Measurements from ENCODE around the gene ELP5.
"Not testable (repeated sequence)": the region's sequence is repeated elsewhere in the genome, so short reads cannot be mapped to it uniquely, and the experiment has no call there.

The ELP5 gene

GRCh38 chr17:7236808-7237207 lies 15.2 kb upstream of the ELP5 start:
- no peak for DNase-seq (ENCODE audit: low spot score)

DNA sequence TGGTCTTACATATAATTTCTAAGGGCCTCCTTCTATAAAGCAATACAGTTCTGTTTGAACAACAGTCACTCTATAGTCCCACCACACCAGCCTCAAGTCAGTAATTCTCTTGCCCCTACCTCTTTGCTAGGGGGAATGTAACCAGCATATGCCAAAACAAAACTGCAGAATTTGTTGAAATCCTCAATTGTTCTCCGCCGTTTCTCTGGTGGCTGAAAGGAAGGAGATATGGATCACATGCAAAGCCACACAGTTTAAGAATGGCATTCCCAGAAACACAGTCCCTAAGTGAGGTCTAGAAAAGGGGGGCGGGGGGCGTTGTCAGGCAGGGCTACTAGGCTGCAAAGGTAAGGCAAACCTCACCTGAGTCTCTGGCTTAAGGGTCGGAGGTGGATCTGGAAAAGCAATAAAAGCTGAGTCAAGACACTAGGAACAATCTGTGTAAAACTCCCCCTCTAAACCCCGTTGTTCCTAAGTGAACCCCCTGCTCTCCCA lies 14.7 kb upstream of the ELP5 start:
- no peak for DNase-seq (ENCODE audit: low spot score)

- peak; percentile 51 for DNase-seq (ENCODE audit: low spot score)
Observed at GRCh38 chr17:7237761-7238419, 14.1 kb upstream of the ELP5 start.

DNA sequence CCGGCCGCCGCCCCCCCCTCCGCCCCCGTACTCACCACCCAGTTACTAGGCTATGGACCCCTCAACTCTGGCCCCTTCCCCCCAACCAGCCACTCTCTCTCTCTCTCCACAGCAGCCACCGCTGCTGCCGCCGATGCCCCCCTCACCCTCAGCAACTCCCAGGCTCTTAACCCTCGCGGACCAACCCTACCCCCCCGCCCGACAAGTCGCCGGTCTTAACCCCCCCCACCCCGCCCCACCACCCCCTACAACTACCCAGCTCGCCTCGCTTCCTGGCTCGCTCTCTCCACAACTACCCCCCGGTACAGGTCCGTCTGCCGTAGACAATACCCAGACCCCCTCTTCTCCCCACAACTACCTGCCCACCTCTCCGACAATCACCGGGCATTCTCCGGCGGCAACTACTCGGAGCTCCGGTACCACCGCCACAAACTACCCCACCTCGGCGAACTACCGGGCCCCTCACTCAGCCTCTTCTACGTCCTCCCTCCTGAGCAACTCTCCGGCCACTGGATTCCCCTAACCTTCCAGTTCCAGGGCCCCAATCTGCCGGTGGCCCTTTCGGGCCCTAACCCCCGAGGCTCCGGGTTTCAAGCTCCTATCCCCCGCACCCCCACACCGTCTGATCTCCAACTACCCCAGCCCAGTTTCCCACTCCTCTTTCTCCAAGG lies 13.5 kb upstream of the ELP5 start:
- peak; percentile 39 for DNase-seq (ENCODE audit: low spot score)

DNA sequence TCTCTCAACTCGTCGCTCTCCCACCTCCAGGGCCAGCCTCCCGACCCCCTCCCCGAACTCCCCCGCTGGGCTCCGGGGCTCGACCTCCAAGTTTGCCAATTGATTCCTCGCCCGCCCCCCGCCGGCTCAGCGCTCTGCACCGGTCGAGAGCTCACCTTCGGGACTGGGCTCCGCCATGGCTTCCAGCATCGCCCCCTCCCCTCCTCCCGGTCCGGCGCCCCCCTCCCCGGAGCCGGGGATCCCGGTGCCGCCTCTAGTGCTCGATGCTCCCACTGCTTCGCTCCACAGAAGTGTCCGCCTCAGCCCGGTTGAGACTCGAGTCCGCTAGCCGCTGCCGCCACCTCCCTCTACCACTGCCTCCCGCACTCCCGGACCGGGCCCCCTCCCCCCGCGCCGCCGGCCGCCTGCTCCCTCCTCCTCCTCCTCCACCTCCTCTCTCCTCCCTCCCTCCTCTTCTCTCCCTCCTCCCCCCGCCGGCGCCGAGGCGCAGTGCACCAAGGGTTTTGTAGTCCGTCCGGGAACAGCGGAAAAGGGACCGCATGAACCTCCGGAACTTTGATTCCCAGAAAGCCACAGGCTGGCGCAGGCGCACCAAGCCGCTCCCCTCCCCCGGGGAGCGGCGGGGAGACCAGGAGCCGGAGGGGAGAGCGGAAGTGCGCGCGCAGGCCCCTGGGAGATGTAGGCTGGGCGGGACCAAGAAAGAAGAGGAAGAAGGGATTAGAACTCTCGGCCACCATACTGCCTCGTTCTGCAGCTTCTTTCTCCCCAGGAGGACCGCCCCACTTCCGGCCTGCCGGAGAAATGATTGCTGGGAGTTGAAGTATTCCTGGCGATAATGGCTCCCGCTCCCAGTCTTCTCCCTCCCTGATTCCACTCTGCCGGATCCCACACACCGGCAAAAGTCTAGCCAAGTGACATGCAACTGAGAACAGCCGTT lies 12.7 kb upstream of the ELP5 start, which contains the start of gene PHF23:
PHF23 (minus strand) TSS at position 367 of the 937 bp plus-strand sequence; CDS start at position 189, 178 bp downstream.
- peak; percentile 100 for DNase-seq (ENCODE audit: low spot score)

DNA sequence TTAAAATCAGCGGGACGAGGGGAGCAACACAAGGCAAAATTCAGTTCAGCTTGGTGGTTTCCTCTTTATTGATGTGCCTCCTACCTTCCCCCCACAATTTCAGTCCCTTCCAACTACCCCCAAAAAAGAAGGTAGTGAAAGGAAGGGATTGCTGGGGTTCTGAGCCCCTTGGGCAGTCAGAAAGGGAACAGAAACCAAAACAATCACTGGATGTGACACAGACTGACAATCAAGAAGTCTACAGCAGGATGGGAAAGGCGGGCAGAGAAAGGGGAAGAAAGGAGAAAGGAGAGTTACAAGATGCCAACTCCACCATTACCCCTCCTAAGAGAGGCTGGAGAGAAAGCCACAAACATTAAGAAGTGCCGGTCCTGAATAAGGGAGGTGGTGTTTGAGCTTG lies 11.6 kb upstream of the ELP5 start:
- DNase-seq (ENCODE audit: low spot score): peak; percentile 67

- no peak for DNase-seq (ENCODE audit: low spot score)
Observed at GRCh38 chr17:7241090-7241733, 10.8 kb upstream of the ELP5 start.

DNA sequence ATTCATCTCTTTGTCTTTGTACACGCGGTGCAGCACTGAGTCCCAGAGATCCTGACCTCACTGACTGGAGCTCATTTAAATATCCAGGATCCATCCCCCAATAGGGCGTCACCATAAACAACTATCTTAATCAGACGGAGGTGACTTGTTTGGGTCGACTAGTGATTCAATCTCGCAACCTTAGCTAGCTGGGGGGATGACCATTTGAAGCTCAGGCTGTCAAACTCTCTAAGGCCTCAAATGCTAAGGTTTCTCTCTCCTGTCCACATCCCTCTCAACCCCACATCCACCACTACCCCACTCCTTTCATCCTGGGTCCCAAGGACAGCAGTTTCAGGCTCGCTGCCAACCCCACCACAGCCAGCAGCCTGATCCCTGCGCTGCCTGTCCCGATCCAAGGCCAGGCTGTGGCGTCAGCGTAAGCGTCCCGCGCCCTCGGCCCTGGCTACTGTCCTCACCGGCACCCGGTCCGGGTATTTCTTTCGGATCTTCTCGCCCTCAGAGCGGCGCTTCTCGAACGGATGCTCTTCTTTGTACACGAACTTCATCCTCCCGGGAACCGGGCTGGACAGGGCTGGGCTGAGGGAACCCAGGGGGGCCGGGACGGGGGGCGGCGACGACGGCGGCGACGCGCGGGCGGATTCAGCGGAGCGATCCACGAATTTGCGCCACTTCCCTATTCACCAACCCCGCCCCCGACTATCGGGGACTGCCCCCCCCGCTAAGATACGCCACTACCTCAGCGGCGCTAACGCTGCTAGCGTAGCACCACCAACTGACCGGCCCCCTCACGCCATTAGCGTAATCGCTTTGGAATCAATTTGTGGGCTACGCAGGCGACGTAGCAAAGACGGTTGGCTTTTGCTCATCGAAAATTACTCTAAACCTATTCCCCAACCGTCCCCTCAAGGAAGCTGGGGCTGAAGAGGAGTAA lies 10.0 kb upstream of the ELP5 start, which contains the start of gene GABARAP:
GABARAP (minus strand) TSS at position 667 of the 934 bp plus-strand sequence; CDS start at position 548, 119 bp downstream.
- peak; percentile 95 for DNase-seq (ENCODE audit: low spot score)

DNA sequence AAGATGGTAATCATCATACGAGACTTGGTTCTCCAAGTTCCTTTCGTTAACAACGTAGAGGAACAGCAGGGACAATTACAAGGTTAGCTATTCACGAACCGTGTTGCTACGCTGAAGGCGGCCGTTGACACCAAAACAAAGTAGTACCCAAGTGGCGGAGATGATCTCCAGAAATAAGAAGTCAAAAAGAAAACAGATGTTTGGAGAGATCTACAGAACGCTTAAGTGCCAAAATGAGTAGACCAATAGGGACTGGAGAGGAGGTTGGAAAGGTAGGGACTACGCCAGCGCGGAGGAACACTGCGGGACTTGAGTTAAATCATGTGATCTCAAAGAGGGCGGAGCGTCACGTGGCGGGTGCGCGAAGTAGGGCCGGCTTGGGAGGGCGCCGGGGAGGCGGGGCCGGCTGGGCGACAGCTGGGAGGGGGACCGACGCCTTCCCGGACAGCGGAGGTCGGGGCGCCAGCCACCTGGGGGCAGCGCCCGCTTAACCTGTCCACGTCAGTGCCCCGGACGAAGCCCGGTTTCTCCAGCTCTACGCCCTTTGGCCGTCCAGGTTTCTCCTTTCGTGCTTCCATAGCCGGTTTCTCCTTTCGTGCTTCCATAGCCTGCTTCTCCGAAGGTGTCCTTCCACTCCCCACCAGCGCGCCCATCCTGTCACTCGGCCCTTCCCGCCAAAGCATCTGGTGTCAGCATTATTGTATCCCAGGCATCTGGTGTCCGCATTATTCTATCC lies 9.1 kb upstream of the ELP5 start:
- peak; percentile 94 for DNase-seq (ENCODE audit: low spot score)

DNA sequence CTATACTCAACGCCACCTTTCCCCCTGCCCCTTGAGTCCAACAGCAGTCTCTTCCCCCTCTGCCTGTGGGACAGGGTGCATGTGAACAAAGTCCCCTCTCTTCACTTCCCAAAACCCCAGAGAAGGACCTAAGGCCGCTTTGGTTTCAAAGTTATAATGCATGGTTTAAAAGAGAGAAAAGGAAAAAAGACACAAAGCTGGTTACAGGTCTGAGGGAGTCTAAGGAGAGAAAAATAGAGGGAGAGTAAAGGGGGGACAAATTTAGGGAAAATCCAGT lies 8.6 kb upstream of the ELP5 start:
- no peak for DNase-seq (ENCODE audit: low spot score)

DNA sequence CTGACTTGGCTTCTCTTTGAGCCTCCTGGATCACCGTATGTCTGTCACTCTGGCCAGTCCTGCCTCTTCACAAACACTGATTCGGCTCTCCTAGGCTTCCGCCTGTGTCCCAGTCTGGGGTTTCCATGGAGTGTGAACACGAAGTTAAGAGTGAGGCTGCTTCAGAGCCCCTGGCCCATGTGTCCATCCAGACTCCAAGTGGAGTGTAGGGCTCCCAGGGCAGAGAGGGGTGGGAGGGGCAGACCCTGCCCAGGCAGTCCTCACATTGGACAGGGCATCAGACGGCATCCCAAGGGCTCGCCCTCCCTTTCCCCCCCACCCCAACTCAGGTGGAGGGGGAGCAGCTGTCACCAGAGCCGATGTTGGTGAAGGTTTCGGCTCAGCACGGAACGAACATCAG lies 8.2 kb upstream of the ELP5 start:
- DNase-seq (ENCODE audit: low spot score): not testable (repeated sequence)

GRCh38 chr17:7246779-7247178 lies 5.2 kb upstream of the ELP5 start:
- DNase-seq (ENCODE audit: low spot score): no peak

GRCh38 chr17:7248796-7249195 lies 3.2 kb upstream of the ELP5 start:
- no peak for DNase-seq (ENCODE audit: low spot score)

DNA sequence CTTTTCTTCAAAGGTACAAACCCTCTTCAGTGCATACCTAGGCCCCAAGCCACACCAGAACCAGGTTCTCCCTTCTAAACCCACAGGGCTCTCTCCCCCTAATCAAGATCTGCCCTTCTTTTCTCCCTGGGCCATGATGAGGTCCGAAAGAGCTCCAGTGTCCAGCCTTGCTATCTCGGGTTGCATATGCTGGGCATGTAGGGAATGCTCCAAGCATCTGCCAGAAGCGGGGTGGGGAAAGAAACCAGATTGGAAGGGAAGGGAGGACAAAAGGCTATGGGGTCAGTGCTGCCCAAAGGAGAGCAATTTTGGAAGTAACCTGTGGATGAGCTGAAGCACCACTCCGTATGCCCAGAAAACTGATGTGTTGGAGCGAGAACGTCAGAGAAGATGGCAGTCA lies 2.8 kb upstream of the ELP5 start:
- DNase-seq (ENCODE audit: low spot score): no peak

DNA sequence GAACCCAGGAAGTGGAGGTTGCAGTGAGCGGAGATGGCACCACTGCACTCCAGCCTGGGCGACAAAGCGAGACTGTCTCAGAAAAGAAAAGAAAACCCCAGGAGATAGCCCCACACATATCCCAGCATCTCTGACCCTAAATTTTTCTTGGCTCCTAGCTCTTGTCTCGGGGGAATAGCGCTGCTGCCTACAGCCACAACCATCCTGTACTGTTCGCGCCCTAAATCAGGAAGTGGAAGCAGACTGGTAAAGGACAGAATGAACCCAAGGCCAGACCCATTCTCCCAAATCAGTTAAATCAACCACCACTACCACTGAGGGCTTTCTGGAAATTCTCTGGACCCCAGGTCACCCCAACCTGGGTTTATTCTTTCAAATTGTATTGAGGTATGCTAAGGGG lies 2.2 kb upstream of the ELP5 start:
- no peak for DNase-seq (ENCODE audit: low spot score)

DNA sequence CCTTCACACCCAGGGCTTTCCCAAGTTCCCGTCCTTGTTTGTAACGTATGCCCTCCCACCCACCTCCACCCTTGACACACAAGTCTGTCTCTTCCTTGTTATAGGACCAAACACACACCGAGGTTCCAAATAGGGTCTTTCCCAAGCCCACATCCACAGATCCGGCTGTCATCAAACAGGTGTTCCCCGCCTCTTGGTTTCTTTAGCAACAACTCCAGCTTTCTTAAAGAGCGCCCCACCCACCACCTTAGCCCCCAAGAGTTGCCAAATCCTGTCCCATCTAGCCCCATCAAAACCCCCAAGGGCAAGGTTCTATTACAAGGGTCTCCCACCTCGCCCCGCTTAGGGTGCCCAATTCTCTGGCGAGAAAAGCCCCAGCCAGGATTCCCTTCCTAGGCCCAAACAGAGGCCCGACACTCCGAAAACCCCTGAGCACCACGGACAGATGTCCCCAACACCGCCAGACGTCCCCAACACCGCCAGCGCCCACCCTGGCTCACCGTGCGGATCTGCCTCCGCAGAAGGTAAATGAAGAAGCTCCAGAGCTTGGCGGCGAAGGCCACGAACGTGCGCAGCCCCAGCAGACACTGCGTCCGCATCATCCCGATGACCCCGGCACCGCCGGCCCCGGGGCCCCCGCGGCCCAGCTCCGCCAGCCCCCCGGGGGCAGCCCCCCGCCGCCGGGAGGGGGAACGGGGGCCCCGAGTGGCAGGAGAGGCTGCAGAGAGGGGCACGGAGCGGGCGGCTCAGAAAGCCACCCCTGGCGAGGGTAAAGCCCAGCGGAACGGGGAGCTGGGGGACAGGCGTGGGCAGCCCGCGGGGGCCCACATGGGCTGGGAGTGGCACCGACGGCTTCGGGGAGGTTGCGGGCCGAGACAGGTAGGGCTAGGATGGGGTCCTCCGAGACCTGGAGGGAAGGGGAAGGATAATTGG lies 1.1 kb upstream of the ELP5 start:
- no peak for DNase-seq (ENCODE audit: low spot score)

- peak; percentile 99 for DNase-seq (ENCODE audit: low spot score)
Observed at GRCh38 chr17:7251661-7252175, 297 bp upstream of the ELP5 start, which contains the start of gene CTDNEP1. CTDNEP1 (minus strand) TSS chr17:7251734; CDS start chr17:7251296, 438 bp downstream.

DNA sequence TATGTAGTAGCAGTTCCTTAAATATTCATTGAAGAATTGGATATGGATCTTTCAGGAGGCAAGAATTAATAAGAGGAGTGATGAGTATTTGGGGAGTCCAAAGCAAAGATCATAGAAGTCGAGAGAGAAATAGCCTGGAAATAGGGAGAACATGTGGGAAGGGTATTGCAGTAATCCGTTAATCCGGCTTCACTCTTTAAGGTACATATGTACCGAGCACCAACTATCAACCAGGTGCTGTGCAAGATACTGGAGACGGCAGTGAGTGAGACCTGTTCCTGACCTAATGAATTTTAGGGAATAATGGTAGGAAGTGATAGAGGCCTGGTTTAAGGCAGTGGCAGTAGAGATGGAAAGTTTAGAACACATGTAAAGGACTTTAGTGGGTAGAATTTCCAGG lies 1.1 kb downstream of the ELP5 start:
- DNase-seq (ENCODE audit: low spot score): no peak

DNA sequence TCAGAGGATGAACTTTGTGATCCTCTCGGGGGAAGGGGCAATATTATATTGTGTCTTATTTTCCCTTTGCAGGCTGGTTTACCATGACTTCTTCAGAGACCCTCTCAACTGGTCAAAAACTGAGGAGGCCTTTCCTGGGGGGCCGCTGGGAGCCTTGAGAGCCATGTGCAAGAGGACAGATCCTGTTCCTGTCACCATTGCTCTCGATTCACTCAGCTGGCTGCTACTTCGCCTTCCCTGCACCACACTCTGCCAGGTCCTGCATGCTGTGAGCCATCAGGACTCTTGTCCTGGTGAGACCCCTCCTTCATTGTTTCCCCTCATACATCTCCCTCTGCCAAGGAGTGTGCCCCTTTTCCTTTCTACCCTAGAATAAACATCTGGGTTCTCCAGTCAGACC lies 2.5 kb downstream of the ELP5 start:
- DNase-seq (ENCODE audit: low spot score): no peak
